ENCODE results near the gene FBXL20.

The FBXL20 gene

GRCh38 chr17:39401412-39402243, at the start of gene FBXL20 (continued):
- TF ChIP-seq BCL6B (tag by site-specific recombination; IDR thresholded peaks at IDR 0.05) (no peak), ZNF274 (IDR thresholded peaks at IDR 0.05; ENCODE audit: low read length) (no peak), ZNF274 (tag by site-specific recombination; IDR thresholded peaks at IDR 0.05; ENCODE audit: borderline replicate concordance) (no peak), ZNF302 (tag by site-specific recombination; IDR thresholded peaks at IDR 0.05; ENCODE audit: low read depth) (no peak), ZNF324 (tag by site-specific recombination; IDR thresholded peaks at IDR 0.05) (peak; percentile 73; the same call in 1 of the 2 replicates), MZF1 (tag by site-specific recombination; IDR thresholded peaks at IDR 0.05; ENCODE audit: borderline replicate concordance) (no peak), ZBTB11 (tag by site-specific recombination; conservative IDR thresholded peaks at IDR 0.05; ENCODE audit: low read depth) (peak; percentile 42; the same call in 1 of the 2 replicates), ZNF777 (tag by site-specific recombination; IDR thresholded peaks at IDR 0.05; ENCODE audit: borderline replicate concordance) (no peak), ZNF350 (tag by site-specific recombination; IDR thresholded peaks at IDR 0.05) (no peak), ZNF843 (tag by site-specific recombination; IDR thresholded peaks at IDR 0.05) (peak; percentile 41), ZNF837 (tag by site-specific recombination; IDR thresholded peaks at IDR 0.05) (no peak), PBX3 (CRISPR knock-in tag; IDR thresholded peaks at IDR 0.05) (peak; percentile 41; the same call in 1 of the 2 replicates), ZBTB7A (tag by site-specific recombination; IDR thresholded peaks at IDR 0.05; ENCODE audit: low read depth) (peak; percentile 96), ZNF555 (tag by site-specific recombination; conservative IDR thresholded peaks at IDR 0.05) (no peak), OSR2 (tag by site-specific recombination; IDR thresholded peaks at IDR 0.05) (peak; percentile 27; the same call in 1 of the 2 replicates), ZBTB21 (tag by site-specific recombination; IDR thresholded peaks at IDR 0.05) (no peak), KLF16 (tag by site-specific recombination; IDR thresholded peaks at IDR 0.05) (no peak; the same call in 1 of the 2 replicates), GLIS1 (tag by site-specific recombination; IDR thresholded peaks at IDR 0.05) (peak; percentile 90), ZNF549 (tag by site-specific recombination; IDR thresholded peaks at IDR 0.05) (no peak), ZNF248 (tag by site-specific recombination; IDR thresholded peaks at IDR 0.05) (no peak), ZNF621 (tag by site-specific recombination; IDR thresholded peaks at IDR 0.05) (no peak), BCL11B (tag by site-specific recombination; IDR thresholded peaks at IDR 0.05; ENCODE audit: low read depth) (no peak), REST (tag by site-specific recombination; IDR thresholded peaks at IDR 0.05) (no peak), ZBTB6 (tag by site-specific recombination; IDR thresholded peaks at IDR 0.05) (peak; percentile 9; the same call in 1 of the 2 replicates), ZNF776 (tag by site-specific recombination; IDR thresholded peaks at IDR 0.05; ENCODE audit: borderline replicate concordance) (no peak), ZNF585B (tag by site-specific recombination; IDR thresholded peaks at IDR 0.05) (peak; percentile 17; the same call in 1 of the 2 replicates), ZFP37 (tag by site-specific recombination; IDR thresholded peaks at IDR 0.05) (no peak), ZNF704 (tag by site-specific recombination; IDR thresholded peaks at IDR 0.05) (no peak)

Data from HEK293 (cell line).